Caco-2 (cell line): ENCODE measurements around the gene COL19A1. TPM values are rescaled to one million over a fixed set of nuclear protein-coding genes. Genes with fewer than 3 reads are reported as not detected.
"Not testable (repeated sequence)": the region's sequence is repeated elsewhere in the genome, so short reads cannot be mapped to it uniquely, and the experiment has no call there.

Experiments
- BruUV-seq: library from RNA; stranded (reverse); fragments of 400-500 nt; replicated peaks from 2 replicates; lab custom pipeline; 2021; lab: Mats Ljungman, UMichigan
- CTCF ChIA-PET: fragments of 300-600 bp; sonication (Branson Sonifier 250); formaldehyde crosslinking; loops from one replicate; lab custom pipeline; 2022; ENCODE audit warnings: antibody characterized with exemption; lab: Charles Lee
- POLR2A ChIA-PET: fragments of 300-600 bp; sonication (Branson Sonifier 250); formaldehyde crosslinking; loops from one replicate; lab custom pipeline; 2022; ENCODE audit warnings: antibody characterized with exemption; lab: Charles Lee
- DNase-seq, 2 experiments: peaks; one replicate each; pipeline versions ENCODE4 v3.0.0 to v3.0.0-alpha.2; 2020 to 2022
- H3K27me3 ChIP-seq: replicated peaks from 2 replicates; pipeline ENCODE4 v1.6.0; 2011; ENCODE audit warnings: low read length; ENCODE audit not compliant: control insufficient read depth, insufficient read depth
- H3K36me3 ChIP-seq: 2 replicates; pipeline ENCODE4 v1.5.1; 2011; ENCODE audit warnings: low read length; ENCODE audit not compliant: control insufficient read depth, insufficient read depth
- H3K4me1 ChIP-seq: fragments of 250-450 bp; sonication (Bioruptor Pico); 2 replicates; pipeline ENCODE4 v1.5.1; 2020; ENCODE audit warnings: mild to moderate bottlenecking
- H3K4me3 ChIP-seq: 2 replicates; pipeline ENCODE4 v1.5.1; 2011; ENCODE audit warnings: low read depth, mild to moderate bottlenecking, control low read depth, low read length
- H3K9me3 ChIP-seq: fragments of 250-450 bp; sonication (Bioruptor Pico); 2 replicates; pipeline ENCODE4 v1.5.1; 2020; ENCODE audit warnings: mild to moderate bottlenecking, moderate library complexity
- H3K27ac Mint-ChIP-seq: one replicate; pipeline ENCODE4 v1.8.0; 2022; ENCODE audit warnings: mixed read lengths; ENCODE audit not compliant: unreplicated experiment
- H3K27me3 Mint-ChIP-seq: one replicate; pipeline ENCODE4 v1.8.0; 2022; ENCODE audit warnings: mixed read lengths; ENCODE audit not compliant: insufficient read depth, unreplicated experiment
- H3K36me3 Mint-ChIP-seq: one replicate; pipeline ENCODE4 v1.8.0; 2022; ENCODE audit warnings: mild to moderate bottlenecking, mixed read lengths; ENCODE audit not compliant: insufficient read depth, unreplicated experiment
- H3K4me1 Mint-ChIP-seq: one replicate; pipeline ENCODE4 v1.8.0; 2022; ENCODE audit warnings: low read depth, mixed read lengths; ENCODE audit not compliant: unreplicated experiment
- H3K4me3 Mint-ChIP-seq: one replicate; pipeline ENCODE4 v1.8.0; 2022; ENCODE audit warnings: mild to moderate bottlenecking, moderate library complexity, mixed read lengths; ENCODE audit not compliant: unreplicated experiment
- H3K9me3 Mint-ChIP-seq: one replicate; pipeline ENCODE4 v1.8.0; 2022; ENCODE audit warnings: mixed read lengths; ENCODE audit not compliant: unreplicated experiment
- intact Hi-C: fragments of 100-400 bp; cut with micrococcal nuclease; formaldehyde crosslinking; loops from one replicate; pipeline ENCODE4 v1.10.0; 2022; ENCODE audit not compliant: unreplicated experiment
- total RNA-seq: library from RNA; stranded (reverse); gene quantifications from 2 replicates; pipeline ENCODE4 v1.2.3, GENCODE V29; 2022
- TF ChIP-seq, protein P1 (sequence below), 2 experiments: fragments of 200-600 bp in 1 of 2; IDR thresholded peaks; 1 replicate in 1 of 2; 2 replicates in 1 of 2; pipeline versions ENCODE4 v1.5.1 to v1.8.0; 2011 to 2022; ENCODE audit warnings: antibody characterized with exemption in 1 of 2, control low read depth in 1 of 2, inconsistent platforms in 1 of 2, low read depth in 1 of 2, low read length in 1 of 2, mild to moderate bottlenecking in 1 of 2, moderate library complexity in 1 of 2; ENCODE audit not compliant: insufficient read depth in 1 of 2, severe bottlenecking in 1 of 2, unreplicated experiment in 1 of 2

Gene COL19A1
- total RNA-seq, 1 experiment from 2014 or later = not detected

DNA sequence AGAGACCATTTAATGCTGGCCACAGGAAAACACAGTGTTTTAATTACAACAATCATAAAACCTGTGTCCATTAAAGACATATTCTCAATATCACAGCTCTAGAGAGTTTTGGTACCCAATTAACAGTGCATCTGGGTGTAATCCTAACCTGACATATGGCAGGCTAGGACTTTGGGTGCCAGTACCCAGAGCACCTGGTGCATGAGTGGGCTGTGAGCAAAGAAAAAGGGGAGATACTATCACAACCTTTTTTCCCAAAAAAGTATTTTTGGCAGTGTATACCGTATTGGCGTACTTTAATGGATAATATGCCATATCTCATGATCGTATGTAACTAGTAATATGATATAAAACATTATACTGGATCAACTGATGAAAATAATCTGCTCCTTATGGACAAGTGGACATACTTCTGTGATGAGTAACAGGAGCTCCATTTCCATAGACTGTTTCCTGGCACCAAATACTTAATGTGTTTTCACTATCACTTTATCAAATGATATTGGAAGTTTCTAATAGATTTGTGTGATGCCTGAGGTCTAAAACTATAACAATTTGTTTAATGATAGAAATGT, 91.7 kb downstream of the COL19A1 start:
- ChIA-PET POLR2A (no interaction called here), CTCF (no interaction called here)
- H3K9me3 ChIP-seq = no peaks in the 10 kb centered on the region
- H3K4me3 Mint-ChIP-seq = no peak overlapping the region
- no peaks in the 10 kb centered on the region for H3K36me3 ChIP-seq
- H3K9me3 Mint-ChIP-seq = no peaks in the 10 kb centered on the region
- no peak for DNase-seq
- BruUV-seq = no TSS peak
- H3K4me3 ChIP-seq = no peak overlapping the region
- intact Hi-C loops = no loop called here
- H3K27me3 ChIP-seq = no peaks in the 10 kb centered on the region
- no peaks in the 10 kb centered on the region for H3K4me1 Mint-ChIP-seq
- H3K27me3 Mint-ChIP-seq = no peaks in the 10 kb centered on the region
- TF ChIP-seq, protein P1, sequence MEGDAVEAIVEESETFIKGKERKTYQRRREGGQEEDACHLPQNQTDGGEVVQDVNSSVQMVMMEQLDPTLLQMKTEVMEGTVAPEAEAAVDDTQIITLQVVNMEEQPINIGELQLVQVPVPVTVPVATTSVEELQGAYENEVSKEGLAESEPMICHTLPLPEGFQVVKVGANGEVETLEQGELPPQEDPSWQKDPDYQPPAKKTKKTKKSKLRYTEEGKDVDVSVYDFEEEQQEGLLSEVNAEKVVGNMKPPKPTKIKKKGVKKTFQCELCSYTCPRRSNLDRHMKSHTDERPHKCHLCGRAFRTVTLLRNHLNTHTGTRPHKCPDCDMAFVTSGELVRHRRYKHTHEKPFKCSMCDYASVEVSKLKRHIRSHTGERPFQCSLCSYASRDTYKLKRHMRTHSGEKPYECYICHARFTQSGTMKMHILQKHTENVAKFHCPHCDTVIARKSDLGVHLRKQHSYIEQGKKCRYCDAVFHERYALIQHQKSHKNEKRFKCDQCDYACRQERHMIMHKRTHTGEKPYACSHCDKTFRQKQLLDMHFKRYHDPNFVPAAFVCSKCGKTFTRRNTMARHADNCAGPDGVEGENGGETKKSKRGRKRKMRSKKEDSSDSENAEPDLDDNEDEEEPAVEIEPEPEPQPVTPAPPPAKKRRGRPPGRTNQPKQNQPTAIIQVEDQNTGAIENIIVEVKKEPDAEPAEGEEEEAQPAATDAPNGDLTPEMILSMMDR (IDR thresholded peaks at IDR 0.05; ENCODE audit: insufficient read depth in 1 of 2, low read depth in 1 of 2, low read length in 1 of 2, severe bottlenecking in 1 of 2, unreplicated experiment in 1 of 2) = no peak
- no peaks in the 10 kb centered on the region for H3K36me3 Mint-ChIP-seq
- no peak overlapping the region for H3K27ac Mint-ChIP-seq
- H3K4me1 ChIP-seq = no peaks in the 10 kb centered on the region

DNA sequence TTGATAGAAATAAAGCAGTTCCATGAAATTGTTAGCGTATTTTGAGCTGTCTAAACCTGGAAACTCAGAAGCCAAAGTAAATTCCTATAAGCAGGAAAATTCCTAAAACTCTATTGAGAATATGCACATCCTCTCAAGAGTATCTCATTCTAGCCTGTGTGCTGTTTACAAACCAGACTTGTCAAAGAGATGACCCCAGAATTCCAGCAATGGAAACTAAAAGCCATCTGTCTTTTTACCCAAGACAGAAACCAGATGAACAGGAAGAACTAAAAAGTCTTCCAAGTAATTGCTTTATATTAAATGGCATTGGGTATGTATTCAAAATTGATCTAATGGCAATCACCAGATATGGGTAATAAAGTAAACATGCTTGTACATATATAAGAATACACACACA, 92.6 kb downstream of the COL19A1 start:
- Histone ChIP-seq H3K27me3 (no peaks in the 10 kb centered on the region), H3K36me3 (no peaks in the 10 kb centered on the region), H3K4me3 (no peak overlapping the region), H3K9me3 (no peaks in the 10 kb centered on the region), H3K4me1 (no peaks in the 10 kb centered on the region)
- H3K27ac Mint-ChIP-seq = no peak overlapping the region
- H3K9me3 Mint-ChIP-seq = no peaks in the 10 kb centered on the region
- no peaks in the 10 kb centered on the region for H3K4me1 Mint-ChIP-seq
- CTCF ChIA-PET = no interaction called here
- POLR2A ChIA-PET = no interaction called here
- H3K27me3 Mint-ChIP-seq = no peaks in the 10 kb centered on the region
- TF ChIP-seq, protein P1 (IDR thresholded peaks at IDR 0.05; ENCODE audit: insufficient read depth in 1 of 2, low read depth in 1 of 2, low read length in 1 of 2, severe bottlenecking in 1 of 2, unreplicated experiment in 1 of 2) = no peak
- BruUV-seq = no TSS peak
- no peak overlapping the region for H3K4me3 Mint-ChIP-seq
- no peaks in the 10 kb centered on the region for H3K36me3 Mint-ChIP-seq
- intact Hi-C loops = no loop called here
- DNase-seq = no peak

DNA sequence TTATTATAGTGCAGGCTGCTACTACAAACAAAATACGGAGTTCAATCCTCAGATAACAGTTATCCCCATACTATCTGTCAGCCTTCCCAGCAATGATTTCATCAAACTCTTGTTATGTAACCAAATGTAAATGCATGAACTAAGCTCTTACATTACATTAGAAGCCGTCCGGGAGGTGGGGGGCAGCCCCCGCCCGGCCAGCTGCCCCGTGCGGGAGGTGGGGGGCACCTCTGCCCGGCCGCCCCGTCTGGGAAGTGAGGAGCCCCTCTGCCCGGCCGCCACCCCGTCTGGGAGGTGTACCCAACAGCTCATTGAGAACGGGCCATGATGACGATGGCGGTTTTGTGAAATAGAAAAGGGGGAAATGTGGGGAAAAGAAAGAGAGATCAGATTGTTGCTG, 99.6 kb downstream of the COL19A1 start:
- H3K27ac Mint-ChIP-seq, intact Hi-C loops, H3K36me3 Mint-ChIP-seq, H3K9me3 ChIP-seq, H3K4me3 ChIP-seq, H3K4me3 Mint-ChIP-seq, H3K4me1 Mint-ChIP-seq, DNase-seq, BruUV-seq, POLR2A ChIA-PET, CTCF ChIA-PET, H3K27me3 Mint-ChIP-seq, H3K4me1 ChIP-seq, H3K36me3 ChIP-seq, H3K27me3 ChIP-seq, H3K9me3 Mint-ChIP-seq: not testable (repeated sequence)

DNA sequence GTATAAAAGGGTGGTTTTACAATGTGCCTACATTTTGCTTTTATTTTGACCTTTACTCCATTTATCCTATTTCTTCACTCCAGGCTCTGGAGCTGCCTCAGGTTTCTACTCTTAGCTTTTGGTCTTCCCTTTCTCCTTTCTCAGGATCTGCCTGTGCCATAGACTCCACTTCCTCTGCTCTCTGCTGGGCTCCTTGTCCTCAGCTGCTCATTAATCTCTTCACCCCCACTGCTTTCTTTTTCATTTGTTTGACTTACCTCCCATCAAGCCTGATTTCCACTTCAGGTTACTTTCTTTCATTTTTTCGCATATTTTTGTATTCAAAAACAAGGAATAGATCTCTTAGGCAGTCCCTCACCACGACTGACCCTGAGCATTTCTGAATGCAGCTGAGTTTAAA, 106.8 kb downstream of the COL19A1 start:
- POLR2A ChIA-PET = no interaction called here
- H3K27me3 Mint-ChIP-seq = peaks cover 6% of the 10 kb centered on the region
- BruUV-seq = no TSS peak

More for the DNA sequence above, 106.8 kb downstream of the COL19A1 start:
- H3K27me3 ChIP-seq = no peaks in the 10 kb centered on the region
- CTCF ChIA-PET = no interaction called here
- H3K9me3 Mint-ChIP-seq = no peaks in the 10 kb centered on the region
- H3K36me3 ChIP-seq = no peaks in the 10 kb centered on the region
- no peaks in the 10 kb centered on the region for H3K4me1 Mint-ChIP-seq
- no peaks in the 10 kb centered on the region for H3K4me1 ChIP-seq
- H3K9me3 ChIP-seq = no peaks in the 10 kb centered on the region
- intact Hi-C loops = no loop called here
- H3K36me3 Mint-ChIP-seq = no peaks in the 10 kb centered on the region
- DNase-seq = no peak
- no peak overlapping the region for H3K4me3 Mint-ChIP-seq
- H3K4me3 ChIP-seq = no peak overlapping the region
- TF ChIP-seq, protein P1 (IDR thresholded peaks at IDR 0.05; ENCODE audit: insufficient read depth in 1 of 2, low read depth in 1 of 2, low read length in 1 of 2, severe bottlenecking in 1 of 2, unreplicated experiment in 1 of 2) = no peak
- no peak overlapping the region for H3K27ac Mint-ChIP-seq
